Skin of body (tissue), 2 donors: Measurements from ENCODE around the gene TRIM54. TPM values are rescaled to one million over a fixed set of nuclear protein-coding genes. Genes with fewer than 3 reads are reported as not detected.
A peak's percentile ranks its signal among the peaks of the same experiment; 100 is the strongest.

Experiments used
- DNase-seq: peaks from one replicate; lab custom pipeline; 2025; lab: John Stamatoyannopoulos, UW
- total RNA-seq: library from RNA; depleted of rRNA; stranded (reverse); fragments of >200 nt; gene quantifications from one replicate; pipeline ENCODE4 v1.2.3, GENCODE V29; 2014

TRIM54 gene
- total RNA-seq, 1 donor from 2014 or later, result 6.0 TPM

DNA sequence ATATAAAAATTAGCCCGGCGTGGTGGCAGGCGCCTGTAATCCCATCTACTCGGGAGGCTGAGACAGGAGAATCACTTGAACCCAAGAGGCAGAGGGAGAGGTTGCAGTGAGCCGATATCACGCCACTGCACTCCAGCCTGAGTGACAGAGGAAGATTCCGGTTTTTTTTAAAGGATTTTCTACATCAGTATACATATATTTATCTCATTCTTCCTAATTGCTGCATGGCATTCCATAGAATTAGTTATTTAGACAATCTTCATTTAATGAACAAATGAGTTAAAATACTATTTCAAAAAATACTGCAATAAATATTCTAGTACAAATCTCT lies 72.3 kb downstream of the TRIM54 start:
- no peak for DNase-seq

DNA sequence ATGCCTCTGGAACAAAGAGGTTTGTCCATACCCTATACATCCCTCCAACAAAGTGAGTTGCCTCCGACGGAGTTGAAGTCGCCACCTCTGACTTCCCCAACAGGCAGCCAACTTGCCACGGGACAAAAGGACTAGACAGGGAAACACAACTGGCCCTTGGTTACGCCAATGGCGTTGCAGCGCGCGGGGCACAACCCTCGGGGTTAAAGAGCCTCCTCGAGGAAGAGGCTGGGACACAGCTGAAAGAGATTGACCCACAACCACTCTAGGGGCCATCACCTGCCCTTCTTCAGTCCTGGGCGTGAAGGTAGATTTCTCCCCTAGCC lies 73.8 kb downstream of the TRIM54 start:
- DNase-seq, result no peak

DNA sequence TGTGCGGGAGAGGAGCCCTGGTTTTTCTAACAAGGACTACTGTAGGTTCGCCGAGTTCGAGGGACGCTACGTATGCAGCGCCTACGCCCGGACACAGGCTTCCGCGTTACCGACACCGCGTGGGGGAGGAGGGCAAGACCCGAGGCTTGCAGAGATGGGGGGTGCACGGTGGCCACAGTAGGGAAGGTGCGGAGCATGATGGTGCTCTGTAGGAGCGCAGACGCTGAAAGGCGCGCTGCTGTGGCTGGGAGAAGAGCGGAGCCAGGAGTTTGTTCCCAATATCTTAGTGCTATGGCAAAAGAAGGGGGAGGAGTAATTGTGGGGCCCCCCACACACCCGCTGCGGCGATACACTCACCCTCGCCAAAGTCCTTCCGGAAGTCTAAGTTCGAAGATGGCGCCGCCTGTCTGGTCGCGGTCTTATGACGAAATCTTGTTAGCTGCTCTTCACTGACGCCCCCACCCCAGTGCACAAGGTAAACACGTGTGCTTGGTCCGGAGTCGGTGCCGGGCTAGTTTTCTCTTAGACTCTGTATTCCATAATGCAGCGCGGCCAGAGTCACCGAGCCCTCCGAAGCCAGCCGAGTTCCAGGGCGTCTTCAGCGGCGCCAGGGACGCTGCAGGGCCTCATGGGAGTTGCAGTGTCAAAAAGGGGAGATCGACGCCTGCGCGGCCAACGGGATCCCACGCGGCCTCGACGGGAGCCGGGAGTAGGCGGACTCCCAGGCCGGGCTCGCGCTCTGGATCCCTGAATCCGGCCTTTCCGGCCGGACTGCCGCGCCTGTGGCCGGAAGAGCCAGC lies 74.4 kb downstream of the TRIM54 start, which contains the start of gene GTF3C2:
Gene GTF3C2 (minus strand): TSS at position 383 of the 800 bp plus-strand sequence. CDS start 13,210 bp downstream, outside the sequence.
- DNase-seq, result peak; percentile 94

Other genes with a start within 250 kb of the TRIM54 start
- 30.8 TPM for gene TMEM214, start 249.5 kb upstream of the TRIM54 start, total RNA-seq
- 7.7 TPM for gene AGBL5, start 230.8 kb upstream of the TRIM54 start, total RNA-seq
- 199 TPM for gene OST4, start 210.8 kb upstream of the TRIM54 start, total RNA-seq
- 66.1 TPM for gene EMILIN1, start 203.8 kb upstream of the TRIM54 start, total RNA-seq
- 1.7 TPM for gene KHK, start 195.7 kb upstream of the TRIM54 start, total RNA-seq
- gene CGREF1, start 163.3 kb upstream of the TRIM54 start, total RNA-seq, result 6.7 TPM
- gene ABHD1, start 158.6 kb upstream of the TRIM54 start, total RNA-seq, result 0.10 TPM
- 19.5 TPM for gene PREB, start 147.8 kb upstream of the TRIM54 start, total RNA-seq
- not detected for gene PRR30, start 143.0 kb upstream of the TRIM54 start, total RNA-seq
- gene TCF23, start 133.4 kb upstream of the TRIM54 start, total RNA-seq, result 0.20 TPM
- gene ATRAID, start 70.4 kb upstream of the TRIM54 start, total RNA-seq, result 93.8 TPM
- 23.0 TPM for gene SLC5A6, start 70.2 kb upstream of the TRIM54 start, total RNA-seq
- 35.2 TPM for gene CAD, start 65.1 kb upstream of the TRIM54 start, total RNA-seq
- 0.10 TPM for gene SLC30A3, start 19.4 kb upstream of the TRIM54 start, total RNA-seq
- gene DNAJC5G, start 7.0 kb upstream of the TRIM54 start, total RNA-seq, result not detected
- gene UCN, start 26.0 kb downstream of the TRIM54 start, total RNA-seq, result 0.30 TPM
- gene MPV17, start 40.7 kb downstream of the TRIM54 start, total RNA-seq, result 34.9 TPM
- gene GTF3C2, start 74.3 kb downstream of the TRIM54 start, total RNA-seq, result 32.5 TPM
- gene EIF2B4, start 87.9 kb downstream of the TRIM54 start, total RNA-seq, result 23.5 TPM
- 53.7 TPM for gene SNX17, start 88.2 kb downstream of the TRIM54 start, total RNA-seq
- gene ZNF513, start 98.3 kb downstream of the TRIM54 start, total RNA-seq, result 5.1 TPM
- gene PPM1G, start 127.2 kb downstream of the TRIM54 start, total RNA-seq, result 33.1 TPM
- gene NRBP1, start 146.2 kb downstream of the TRIM54 start, total RNA-seq, result 70.4 TPM
- gene KRTCAP3, start 160.0 kb downstream of the TRIM54 start, total RNA-seq, result 2.5 TPM
- gene IFT172, start 207.3 kb downstream of the TRIM54 start, total RNA-seq, result 25.9 TPM
- gene FNDC4, start 212.8 kb downstream of the TRIM54 start, total RNA-seq, result 10.6 TPM
- gene GCKR, start 214.4 kb downstream of the TRIM54 start, total RNA-seq, result 0.49 TPM